Retinal pigment epithelial cell (primary cell): ENCODE results near the gene RAVER2.
"Not testable (repeated sequence)": the region's sequence is repeated elsewhere in the genome, so short reads cannot be mapped to it uniquely, and the experiment has no call there.

Experiments
- DNase-seq: peaks from one replicate; pipeline ENCODE4 v3.0.0-alpha.2; 2010; ENCODE audit warnings: low read depth
- H3K4me3 ChIP-seq: 2 replicates; pipeline ENCODE4 v1.5.1; 2011; ENCODE audit warnings: mild to moderate bottlenecking, low read length, control low read depth, moderate library complexity
- TF ChIP-seq, protein P1 (sequence below): conservative IDR thresholded peaks from 2 replicates; pipeline ENCODE4 v1.5.1; 2011; ENCODE audit warnings: low read depth, low read length, control low read depth, inconsistent platforms

Gene RAVER2, protein sequence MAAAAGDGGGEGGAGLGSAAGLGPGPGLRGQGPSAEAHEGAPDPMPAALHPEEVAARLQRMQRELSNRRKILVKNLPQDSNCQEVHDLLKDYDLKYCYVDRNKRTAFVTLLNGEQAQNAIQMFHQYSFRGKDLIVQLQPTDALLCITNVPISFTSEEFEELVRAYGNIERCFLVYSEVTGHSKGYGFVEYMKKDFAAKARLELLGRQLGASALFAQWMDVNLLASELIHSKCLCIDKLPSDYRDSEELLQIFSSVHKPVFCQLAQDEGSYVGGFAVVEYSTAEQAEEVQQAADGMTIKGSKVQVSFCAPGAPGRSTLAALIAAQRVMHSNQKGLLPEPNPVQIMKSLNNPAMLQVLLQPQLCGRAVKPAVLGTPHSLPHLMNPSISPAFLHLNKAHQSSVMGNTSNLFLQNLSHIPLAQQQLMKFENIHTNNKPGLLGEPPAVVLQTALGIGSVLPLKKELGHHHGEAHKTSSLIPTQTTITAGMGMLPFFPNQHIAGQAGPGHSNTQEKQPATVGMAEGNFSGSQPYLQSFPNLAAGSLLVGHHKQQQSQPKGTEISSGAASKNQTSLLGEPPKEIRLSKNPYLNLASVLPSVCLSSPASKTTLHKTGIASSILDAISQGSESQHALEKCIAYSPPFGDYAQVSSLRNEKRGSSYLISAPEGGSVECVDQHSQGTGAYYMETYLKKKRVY

DNA sequence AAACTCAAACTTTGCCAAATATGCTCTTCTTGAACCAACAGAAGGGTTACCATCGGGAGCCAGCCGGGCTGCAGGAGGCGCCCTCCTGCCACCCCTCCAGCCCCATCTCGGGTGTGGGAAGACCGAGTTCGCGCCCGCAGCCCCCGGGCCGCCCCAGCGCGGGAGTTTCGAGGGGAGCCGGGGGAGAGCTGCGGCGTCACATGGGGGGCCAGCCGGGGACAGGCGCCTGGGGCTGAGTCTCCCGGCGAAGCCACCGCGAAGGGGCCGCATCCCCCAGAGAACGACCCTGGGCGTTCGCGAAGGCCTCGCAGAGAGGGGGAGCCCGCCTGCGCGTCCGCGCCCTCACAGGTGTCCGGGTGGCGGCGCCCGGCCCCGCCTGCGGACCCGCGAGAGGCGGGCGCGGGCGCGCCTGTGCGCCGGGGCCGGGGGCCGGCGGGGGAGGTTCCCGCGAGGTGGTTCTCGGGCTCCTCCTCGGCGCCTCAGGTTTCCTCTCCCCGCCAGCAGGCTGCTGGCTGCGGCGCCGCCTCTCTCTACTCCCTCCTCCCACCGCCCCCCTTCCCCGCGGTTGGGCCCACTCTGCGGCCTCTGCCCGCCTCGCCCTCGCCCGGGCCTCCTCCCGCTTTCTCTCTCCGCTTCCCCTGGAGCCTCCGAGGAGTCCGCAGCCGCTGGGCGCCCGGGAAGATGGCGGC is at the start of gene RAVER2:
Gene RAVER2 (plus strand): TSS at position 584 of the 689 bp plus-strand sequence. CDS start 98 bp downstream, at position 682.
- no peak for DNase-seq
- peak within 1 kb of the TSS; percentile 80 for H3K4me3 ChIP-seq
- TF ChIP-seq, protein P1, sequence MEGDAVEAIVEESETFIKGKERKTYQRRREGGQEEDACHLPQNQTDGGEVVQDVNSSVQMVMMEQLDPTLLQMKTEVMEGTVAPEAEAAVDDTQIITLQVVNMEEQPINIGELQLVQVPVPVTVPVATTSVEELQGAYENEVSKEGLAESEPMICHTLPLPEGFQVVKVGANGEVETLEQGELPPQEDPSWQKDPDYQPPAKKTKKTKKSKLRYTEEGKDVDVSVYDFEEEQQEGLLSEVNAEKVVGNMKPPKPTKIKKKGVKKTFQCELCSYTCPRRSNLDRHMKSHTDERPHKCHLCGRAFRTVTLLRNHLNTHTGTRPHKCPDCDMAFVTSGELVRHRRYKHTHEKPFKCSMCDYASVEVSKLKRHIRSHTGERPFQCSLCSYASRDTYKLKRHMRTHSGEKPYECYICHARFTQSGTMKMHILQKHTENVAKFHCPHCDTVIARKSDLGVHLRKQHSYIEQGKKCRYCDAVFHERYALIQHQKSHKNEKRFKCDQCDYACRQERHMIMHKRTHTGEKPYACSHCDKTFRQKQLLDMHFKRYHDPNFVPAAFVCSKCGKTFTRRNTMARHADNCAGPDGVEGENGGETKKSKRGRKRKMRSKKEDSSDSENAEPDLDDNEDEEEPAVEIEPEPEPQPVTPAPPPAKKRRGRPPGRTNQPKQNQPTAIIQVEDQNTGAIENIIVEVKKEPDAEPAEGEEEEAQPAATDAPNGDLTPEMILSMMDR: peak; percentile 60

- TF ChIP-seq, protein P1: no peak
- no peak for DNase-seq
- no peak overlapping the region for H3K4me3 ChIP-seq
Measured at GRCh38 chr1:64696879-64697278, 48.0 kb upstream of the RAVER2 start.

- no peak for DNase-seq
- no peak overlapping the region for H3K4me3 ChIP-seq
- TF ChIP-seq, protein P1: no peak
Measured at GRCh38 chr1:64699327-64699726, 45.5 kb upstream of the RAVER2 start.

DNA sequence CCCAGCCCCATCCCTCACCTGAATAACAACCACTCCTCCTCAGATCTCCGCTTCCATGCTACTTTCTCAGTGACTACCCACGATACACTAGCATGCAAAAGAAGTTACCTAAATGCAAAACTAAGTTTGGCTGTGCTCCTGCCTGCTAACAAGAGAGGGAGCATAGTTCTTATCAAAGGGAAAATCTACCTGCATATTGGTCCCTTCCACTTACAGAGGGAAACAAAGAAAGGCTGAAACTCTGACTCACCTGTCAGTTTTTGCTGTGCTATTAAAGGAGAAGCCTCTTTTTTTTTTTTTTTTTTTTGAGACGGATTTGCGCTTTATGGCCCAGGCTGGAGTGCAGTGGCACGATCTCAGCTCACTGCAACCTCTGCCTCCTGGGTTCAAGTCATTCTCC is 43.8 kb upstream of the RAVER2 start:
- no peak for DNase-seq
- TF ChIP-seq, protein P1: no peak
- H3K4me3 ChIP-seq: no peak overlapping the region

GRCh38 chr1:64701886-64702285 is 43.0 kb upstream of the RAVER2 start:
- TF ChIP-seq, protein P1: no peak
- DNase-seq: no peak

GRCh38 chr1:64702670-64703069 is 42.2 kb upstream of the RAVER2 start:
- H3K4me3 ChIP-seq, DNase-seq: not testable (repeated sequence)

More at GRCh38 chr1:64701886-64702285, 43.0 kb upstream of the RAVER2 start:
- no peak overlapping the region for H3K4me3 ChIP-seq

GRCh38 chr1:64703600-64703999 is 41.3 kb upstream of the RAVER2 start:
- DNase-seq: no peak
- H3K4me3 ChIP-seq: no peak overlapping the region
- TF ChIP-seq, protein P1: no peak
